Measurements from ENCODE around the gene MEIS3. TPM values are rescaled to one million over a fixed set of nuclear protein-coding genes. Genes with fewer than 3 reads are reported as not detected.

Gene MEIS3
- total RNA-seq, 4 donors from 2014 or later = 1.6 to 18.2 (median 10.2) TPM

DNA sequence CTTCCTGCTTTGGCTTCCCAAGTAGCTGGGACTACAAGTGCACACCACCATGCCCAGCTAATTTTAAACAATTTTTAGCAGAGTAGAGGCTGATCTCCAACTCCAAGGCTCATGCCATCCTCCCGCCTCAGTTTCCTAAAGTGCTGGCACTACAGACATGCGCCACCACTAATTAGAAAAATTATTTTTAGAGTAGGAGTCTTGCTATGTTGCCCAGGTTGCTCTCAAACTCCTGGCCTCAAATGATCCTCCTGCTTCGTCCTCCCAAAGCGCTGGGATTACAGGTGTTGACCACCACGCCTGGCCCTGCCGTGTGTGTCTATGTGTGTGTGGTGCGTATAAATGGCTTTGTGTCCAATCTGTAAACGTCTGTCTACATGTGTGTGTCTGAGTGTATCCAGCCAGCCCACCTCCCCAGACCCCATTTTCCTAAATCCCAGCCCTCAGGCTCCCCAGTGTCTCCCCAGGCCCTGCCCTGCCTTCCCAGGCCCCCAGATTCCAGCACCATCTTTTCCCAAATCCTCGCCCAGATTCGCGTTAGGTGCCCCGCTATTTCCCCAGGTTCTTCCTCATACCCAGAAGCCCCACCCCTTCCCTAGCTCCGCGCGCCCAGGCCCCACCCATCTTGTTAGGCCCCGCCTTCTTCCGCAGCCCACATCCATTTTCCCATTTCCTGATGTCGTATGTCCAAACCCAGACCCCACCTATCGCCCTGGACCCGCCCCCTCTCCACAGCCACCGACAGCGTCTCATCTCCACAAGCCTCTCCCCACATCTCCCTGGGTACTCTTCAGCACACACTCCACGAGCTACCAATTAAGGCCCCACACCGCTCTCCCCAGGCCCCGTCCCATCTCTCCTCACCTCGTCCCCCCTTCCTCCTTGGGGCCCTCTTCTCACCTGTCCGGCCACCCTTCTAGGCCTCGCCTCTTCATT, 27.5 kb upstream of the MEIS3 start:
- H3K4me3 ChIP-seq = peak overlapping the region in 2 of 4 donors; percentile 3 to 19

DNA sequence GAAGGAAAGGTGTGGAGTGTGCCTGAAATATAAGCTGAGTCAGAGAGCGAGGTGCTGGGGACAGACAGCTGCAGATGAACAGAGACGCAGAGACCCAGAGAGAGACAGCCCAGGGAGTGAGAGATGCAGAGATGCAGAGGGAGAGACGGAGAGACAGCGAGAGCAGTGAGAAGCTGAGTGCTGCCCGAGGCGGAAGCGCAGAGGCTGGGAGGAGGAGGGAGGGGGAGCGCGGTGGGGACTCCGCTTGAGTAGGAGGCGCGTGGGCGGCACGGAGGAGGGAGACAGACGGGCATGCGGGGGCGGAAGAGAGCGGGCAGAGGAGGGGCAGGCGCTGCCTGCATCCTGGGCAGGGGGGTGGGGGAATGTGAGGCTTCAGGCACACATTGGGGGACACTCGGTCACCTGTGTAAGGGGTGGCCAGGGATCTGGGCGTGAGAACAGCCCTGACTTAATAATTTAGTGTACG, 26.6 kb upstream of the MEIS3 start:
- peak in 2 of 3 donors; percentile 68 to 72 for DNase-seq
- no peak for TF ChIP-seq POLR2A (IDR thresholded peaks at IDR 0.05)
- TF ChIP-seq, protein P1, sequence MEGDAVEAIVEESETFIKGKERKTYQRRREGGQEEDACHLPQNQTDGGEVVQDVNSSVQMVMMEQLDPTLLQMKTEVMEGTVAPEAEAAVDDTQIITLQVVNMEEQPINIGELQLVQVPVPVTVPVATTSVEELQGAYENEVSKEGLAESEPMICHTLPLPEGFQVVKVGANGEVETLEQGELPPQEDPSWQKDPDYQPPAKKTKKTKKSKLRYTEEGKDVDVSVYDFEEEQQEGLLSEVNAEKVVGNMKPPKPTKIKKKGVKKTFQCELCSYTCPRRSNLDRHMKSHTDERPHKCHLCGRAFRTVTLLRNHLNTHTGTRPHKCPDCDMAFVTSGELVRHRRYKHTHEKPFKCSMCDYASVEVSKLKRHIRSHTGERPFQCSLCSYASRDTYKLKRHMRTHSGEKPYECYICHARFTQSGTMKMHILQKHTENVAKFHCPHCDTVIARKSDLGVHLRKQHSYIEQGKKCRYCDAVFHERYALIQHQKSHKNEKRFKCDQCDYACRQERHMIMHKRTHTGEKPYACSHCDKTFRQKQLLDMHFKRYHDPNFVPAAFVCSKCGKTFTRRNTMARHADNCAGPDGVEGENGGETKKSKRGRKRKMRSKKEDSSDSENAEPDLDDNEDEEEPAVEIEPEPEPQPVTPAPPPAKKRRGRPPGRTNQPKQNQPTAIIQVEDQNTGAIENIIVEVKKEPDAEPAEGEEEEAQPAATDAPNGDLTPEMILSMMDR (IDR thresholded peaks at IDR 0.05) = no peak
- Histone ChIP-seq H3K4me3 (no peak overlapping the region), H3K36me3 (no peaks in the 10 kb centered on the region), H3K27ac (no peak overlapping the region), H3K27me3 (peaks cover 0 to 11% of the 10 kb centered on the region in 2 donors), H3K4me1 (peaks cover 0 to 26% (median 7%) of the 10 kb centered on the region in 4 donors), H3K9me3 (peaks cover 0 to 7% (median 0%) of the 10 kb centered on the region in 4 donors)

More for the DNA sequence above, 27.5 kb upstream of the MEIS3 start:
- Histone ChIP-seq H3K27ac (no peak overlapping the region), H3K27me3 (peaks cover 0 to 11% of the 10 kb centered on the region in 2 donors), H3K9me3 (peaks cover 0 to 7% (median 0%) of the 10 kb centered on the region in 4 donors), H3K36me3 (no peaks in the 10 kb centered on the region), H3K4me1 (peaks cover 0 to 26% (median 7%) of the 10 kb centered on the region in 4 donors)
- no peak for TF ChIP-seq POLR2A (IDR thresholded peaks at IDR 0.05)
- TF ChIP-seq, protein P1 (IDR thresholded peaks at IDR 0.05) = no peak
- DNase-seq = peak in 1 of 3 donors; percentile 66

DNA sequence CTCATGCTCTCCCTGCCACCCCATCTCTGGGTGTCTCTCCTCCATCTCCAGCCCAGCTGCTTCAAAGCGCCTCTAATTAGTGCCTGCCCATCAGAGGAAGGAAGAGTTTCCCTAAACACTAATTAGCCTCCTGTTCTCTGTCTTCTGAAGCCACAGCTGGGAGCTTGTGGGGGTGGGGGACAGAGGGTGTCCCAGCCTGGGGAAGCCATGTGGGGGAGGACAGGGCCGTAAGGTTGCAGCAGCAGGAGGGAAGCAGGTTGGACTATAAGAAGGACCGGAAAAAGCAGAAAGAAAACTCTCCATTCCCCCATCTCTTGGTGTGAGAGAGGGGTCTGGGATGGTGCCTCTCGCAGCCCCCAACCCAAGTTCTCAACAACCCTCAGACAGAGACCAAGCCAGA, 26.2 kb upstream of the MEIS3 start:
- Histone ChIP-seq H3K4me3 (no peak overlapping the region), H3K4me1 (peaks cover 0 to 26% (median 7%) of the 10 kb centered on the region in 4 donors), H3K9me3 (peaks cover 0 to 7% (median 0%) of the 10 kb centered on the region in 4 donors), H3K27ac (no peak overlapping the region), H3K27me3 (peaks cover 0 to 11% of the 10 kb centered on the region in 2 donors), H3K36me3 (no peaks in the 10 kb centered on the region)
- TF ChIP-seq, protein P1 (IDR thresholded peaks at IDR 0.05) = no peak
- no peak for TF ChIP-seq POLR2A (IDR thresholded peaks at IDR 0.05)
- DNase-seq = no peak

DNA sequence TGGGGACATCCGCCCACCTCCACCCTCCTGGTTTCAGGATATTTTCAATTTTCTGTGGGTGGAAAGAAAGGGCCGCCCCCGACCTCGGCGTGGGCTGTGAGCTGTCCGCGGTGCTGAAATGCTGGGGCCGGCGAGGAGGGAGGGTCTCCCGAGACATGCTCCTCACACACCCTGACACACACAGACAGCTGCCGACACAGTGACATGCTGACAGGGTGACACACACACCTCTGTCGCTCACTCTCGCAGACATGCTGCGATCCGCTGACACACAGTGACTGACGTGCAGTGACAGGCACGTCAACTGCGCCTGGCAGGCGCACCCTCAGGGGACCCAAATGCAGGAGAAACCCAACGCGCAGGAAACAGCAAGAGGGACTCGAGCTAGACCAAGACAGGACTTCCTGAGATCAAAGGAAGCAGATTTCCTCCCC, 25.1 kb upstream of the MEIS3 start:
- H3K27ac ChIP-seq = no peak overlapping the region
- DNase-seq = no peak
- peaks cover 0 to 26% (median 7%) of the 10 kb centered on the region in 4 donors for H3K4me1 ChIP-seq
- no peaks in the 10 kb centered on the region for H3K36me3 ChIP-seq
- H3K9me3 ChIP-seq = peaks cover 0 to 7% (median 0%) of the 10 kb centered on the region in 4 donors
- no peak overlapping the region for H3K4me3 ChIP-seq
- peaks cover 0 to 11% of the 10 kb centered on the region in 2 donors for H3K27me3 ChIP-seq
- no peak for TF ChIP-seq POLR2A (IDR thresholded peaks at IDR 0.05)
- TF ChIP-seq, protein P1 (IDR thresholded peaks at IDR 0.05) = no peak

GRCh38 chr19:47443331-47443730, 24.0 kb upstream of the MEIS3 start:
- no peak for TF ChIP-seq POLR2A (IDR thresholded peaks at IDR 0.05)
- TF ChIP-seq, protein P1 (IDR thresholded peaks at IDR 0.05) = no peak
- Histone ChIP-seq H3K36me3 (no peaks in the 10 kb centered on the region), H3K27me3 (peaks cover 0 to 11% of the 10 kb centered on the region in 2 donors), H3K4me1 (peaks cover 0 to 26% (median 7%) of the 10 kb centered on the region in 4 donors), H3K4me3 (no peak overlapping the region), H3K27ac (no peak overlapping the region), H3K9me3 (peaks cover 0 to 7% (median 0%) of the 10 kb centered on the region in 4 donors)
- DNase-seq = no peak
